C4-2B (cell line): ENCODE data around the gene NWD2.

Experiments used
- ZFX ChIP-seq: fragments of 450-650 bp; IDR thresholded peaks from 2 replicates; pipeline ENCODE4 v1.6.1; 2017
- TF ChIP-seq, protein P1 (sequence below): fragments of 450-650 bp; conservative IDR thresholded peaks from 2 replicates; pipeline ENCODE4 v1.5.1; 2017; ENCODE audit warnings: mild to moderate bottlenecking

DNA sequence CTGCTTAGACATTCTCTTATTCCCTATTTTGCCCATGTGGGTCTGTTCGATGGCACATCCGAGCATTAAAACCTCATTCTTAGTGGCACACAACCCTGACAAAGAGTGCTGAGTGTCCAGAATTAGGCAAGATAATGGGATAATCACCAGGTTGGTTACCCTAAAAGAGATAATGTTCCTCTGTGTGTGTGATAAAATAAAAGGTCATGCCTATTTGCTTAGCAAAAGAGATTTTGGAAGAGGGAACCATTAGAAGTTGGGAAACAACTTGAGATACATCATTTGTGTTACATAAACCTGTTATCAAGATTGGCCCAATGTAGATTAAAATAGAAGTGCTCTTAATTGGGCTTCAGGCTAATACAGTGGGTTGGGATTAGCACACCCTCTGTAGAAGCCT is 182.7 kb downstream of the NWD2 start:
- TF ChIP-seq, protein P1, sequence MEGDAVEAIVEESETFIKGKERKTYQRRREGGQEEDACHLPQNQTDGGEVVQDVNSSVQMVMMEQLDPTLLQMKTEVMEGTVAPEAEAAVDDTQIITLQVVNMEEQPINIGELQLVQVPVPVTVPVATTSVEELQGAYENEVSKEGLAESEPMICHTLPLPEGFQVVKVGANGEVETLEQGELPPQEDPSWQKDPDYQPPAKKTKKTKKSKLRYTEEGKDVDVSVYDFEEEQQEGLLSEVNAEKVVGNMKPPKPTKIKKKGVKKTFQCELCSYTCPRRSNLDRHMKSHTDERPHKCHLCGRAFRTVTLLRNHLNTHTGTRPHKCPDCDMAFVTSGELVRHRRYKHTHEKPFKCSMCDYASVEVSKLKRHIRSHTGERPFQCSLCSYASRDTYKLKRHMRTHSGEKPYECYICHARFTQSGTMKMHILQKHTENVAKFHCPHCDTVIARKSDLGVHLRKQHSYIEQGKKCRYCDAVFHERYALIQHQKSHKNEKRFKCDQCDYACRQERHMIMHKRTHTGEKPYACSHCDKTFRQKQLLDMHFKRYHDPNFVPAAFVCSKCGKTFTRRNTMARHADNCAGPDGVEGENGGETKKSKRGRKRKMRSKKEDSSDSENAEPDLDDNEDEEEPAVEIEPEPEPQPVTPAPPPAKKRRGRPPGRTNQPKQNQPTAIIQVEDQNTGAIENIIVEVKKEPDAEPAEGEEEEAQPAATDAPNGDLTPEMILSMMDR, result no peak
- TF ChIP-seq ZFX, result no peak
